RPMI7951 (cell line): ENCODE measurements around the gene YIPF6. TPM values are rescaled to one million over a fixed set of nuclear protein-coding genes. Genes with fewer than 3 reads are reported as not detected.
"Not testable (repeated sequence)": the region's sequence is repeated elsewhere in the genome, so short reads cannot be mapped to it uniquely, and the experiment has no call there.

Experiments
- DNase-seq: peaks from one replicate; pipeline ENCODE4 v3.0.0-alpha.2; 2012; ENCODE audit warnings: low read depth
- total RNA-seq: library from RNA; depleted of rRNA; stranded (reverse); fragments of >200 nt; shearing (Covaris generic); gene quantifications from 2 replicates; pipeline ENCODE4 v1.2.3, GENCODE V29; 2014; rRNA removed

The YIPF6 gene, protein sequence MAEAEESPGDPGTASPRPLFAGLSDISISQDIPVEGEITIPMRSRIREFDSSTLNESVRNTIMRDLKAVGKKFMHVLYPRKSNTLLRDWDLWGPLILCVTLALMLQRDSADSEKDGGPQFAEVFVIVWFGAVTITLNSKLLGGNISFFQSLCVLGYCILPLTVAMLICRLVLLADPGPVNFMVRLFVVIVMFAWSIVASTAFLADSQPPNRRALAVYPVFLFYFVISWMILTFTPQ
- total RNA-seq, result 30.6 and 35.8 TPM in 2 replicates

DNA sequence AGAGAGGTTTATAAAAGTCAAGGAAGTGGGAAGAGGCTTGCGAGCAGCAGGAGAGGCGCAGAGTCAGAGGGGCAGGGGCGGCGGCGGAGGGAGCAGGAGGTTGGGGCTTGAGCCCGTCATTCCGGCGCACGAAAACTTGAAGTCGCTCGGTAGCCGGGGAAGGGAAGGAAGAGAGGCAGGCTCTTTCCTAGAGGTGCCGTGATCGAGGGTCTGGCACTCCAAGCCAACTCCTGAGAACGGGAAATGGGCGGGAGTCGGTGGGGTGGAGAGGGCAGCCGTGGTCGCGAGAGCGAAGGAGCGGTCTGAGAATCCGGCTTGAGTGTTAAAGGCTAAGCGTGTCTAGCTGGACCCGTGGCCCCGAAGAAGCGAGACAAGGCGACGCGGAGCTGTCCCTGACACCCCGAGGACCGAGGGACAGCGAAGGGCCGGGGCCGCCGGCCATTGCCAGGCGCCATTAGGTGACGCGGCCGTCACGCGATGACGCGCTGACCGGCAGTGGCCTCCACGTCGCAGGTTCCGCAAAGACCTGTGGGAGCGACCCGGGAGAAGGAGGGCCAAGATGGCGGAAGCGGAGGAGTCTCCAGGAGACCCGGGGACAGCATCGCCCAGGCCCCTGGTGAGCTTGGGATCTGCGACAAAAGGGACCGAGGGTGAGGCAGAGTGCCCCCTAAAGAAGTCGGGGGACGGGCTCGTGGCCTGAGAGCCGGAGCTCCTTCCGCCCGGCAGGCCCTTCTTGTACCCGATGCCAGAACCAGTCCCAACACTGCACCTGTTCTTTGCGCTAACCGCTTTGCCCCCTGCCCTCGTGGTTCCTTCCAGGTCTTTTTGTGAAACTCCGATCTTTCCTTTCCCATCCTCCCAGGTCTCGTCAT, at the start of gene YIPF6:
TSS of gene YIPF6 (plus strand) at position 544 of the 872 bp plus-strand sequence. CDS start at position 560, 16 bp downstream.
- DNase-seq, result peak; percentile 77

DNA sequence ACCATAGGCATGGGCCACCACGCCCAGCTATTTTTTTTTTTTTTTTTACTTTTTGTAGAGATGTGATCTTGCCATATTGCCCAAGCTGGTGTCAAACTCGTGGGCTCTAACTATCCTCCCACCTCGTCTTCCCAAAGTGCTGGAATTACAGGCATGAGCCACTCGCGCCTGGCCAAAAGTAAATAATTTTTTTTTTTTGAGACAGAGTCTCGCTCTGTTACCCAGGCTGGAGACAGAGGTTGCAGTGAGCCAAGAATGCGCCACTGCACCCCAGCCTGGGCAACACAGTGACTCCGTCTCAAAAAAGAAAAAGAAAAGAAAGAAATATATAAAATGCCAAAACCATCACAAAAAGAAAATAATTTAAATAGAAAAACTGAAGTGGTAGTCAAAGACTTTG, 47.1 kb upstream of the YIPF6 start:
- no peak for DNase-seq

DNA sequence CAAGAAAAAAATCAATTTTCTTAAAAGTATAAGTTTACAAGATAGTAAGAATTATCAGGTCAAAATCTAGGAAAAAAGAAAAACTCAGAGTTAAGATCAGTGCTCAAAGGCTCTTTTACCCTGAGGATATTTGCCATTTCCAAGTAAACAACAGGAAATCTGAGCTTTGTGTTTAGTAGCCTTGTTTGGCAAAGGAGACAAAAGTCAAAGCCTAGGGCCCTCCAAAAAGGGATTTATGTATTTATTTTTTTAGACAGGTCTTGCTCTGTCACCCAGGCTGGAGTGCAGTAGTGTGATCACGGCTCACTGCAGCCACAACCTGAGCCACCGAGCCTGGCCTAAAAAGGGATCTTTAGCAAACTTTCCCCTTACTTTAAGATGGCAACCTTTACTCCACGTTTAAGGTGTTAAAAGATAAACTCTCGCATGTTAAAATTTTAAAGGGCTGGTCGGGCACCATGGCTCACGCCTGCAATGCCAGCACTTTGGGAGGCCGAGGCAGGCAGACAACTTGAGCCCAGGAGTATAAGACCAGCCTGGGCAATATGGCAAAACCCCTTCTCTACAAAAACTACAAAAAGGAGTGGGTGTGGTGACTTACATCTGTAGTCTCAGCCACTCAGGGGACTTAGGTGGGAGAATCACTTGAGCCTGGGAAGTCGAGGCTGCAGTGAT, 44.2 kb upstream of the YIPF6 start:
- DNase-seq, result no peak

DNA sequence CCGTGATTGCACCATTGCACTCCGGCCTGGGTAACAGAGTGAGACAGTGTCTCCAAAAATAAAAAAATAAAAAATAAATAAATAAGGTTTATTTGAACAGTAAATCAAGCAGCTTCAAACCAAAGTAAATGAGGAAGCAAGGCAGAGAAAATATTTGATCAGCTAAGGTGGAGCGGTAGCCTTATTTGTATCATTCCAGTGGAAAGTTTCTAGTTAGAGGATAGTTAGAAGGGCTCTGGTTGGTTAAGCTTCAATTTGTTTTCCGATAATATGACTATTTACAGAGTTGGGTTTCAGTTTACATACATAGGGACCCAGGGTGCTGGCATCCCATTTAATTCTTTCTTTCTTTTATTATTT, 43.7 kb upstream of the YIPF6 start:
- DNase-seq, result no peak

DNA sequence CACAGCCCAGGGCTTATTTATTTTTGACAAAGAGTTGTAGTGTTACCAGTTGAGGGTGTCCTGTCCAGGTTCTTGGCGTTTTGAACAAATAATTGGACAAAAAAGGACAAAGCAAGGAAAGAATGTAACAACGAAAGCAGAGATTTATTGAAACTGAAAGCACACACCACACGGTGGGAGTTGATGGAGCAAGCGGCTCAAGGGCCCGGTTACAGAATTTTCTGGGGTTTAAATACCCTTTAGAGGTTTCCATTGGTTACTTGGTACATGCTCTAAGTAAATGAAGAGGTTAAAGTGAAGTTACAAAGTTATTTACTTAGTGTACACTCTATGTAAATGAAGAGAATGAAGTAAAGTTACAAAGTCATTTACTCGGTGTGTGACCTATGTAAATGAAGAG, 37.8 kb upstream of the YIPF6 start:
- DNase-seq, result no peak

DNA sequence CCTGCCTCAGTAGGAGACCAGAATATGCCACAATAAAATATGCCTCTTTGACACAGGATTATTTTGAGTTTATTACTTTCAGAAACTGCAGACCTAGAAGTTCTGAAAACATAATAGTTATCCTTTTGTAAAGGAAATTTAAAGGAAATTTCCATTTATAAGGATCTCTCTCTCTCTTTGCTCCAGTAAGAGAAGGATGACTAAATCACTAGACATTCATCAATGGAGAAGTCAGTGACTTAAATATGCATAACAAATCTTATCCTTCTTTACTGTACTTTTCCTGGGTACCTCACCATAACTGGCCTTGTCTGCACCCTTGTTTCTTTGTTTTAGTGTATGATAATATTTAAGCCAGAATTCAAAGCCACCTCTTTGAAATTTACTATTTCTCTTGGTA, 37.3 kb upstream of the YIPF6 start:
- DNase-seq, result no peak

DNA sequence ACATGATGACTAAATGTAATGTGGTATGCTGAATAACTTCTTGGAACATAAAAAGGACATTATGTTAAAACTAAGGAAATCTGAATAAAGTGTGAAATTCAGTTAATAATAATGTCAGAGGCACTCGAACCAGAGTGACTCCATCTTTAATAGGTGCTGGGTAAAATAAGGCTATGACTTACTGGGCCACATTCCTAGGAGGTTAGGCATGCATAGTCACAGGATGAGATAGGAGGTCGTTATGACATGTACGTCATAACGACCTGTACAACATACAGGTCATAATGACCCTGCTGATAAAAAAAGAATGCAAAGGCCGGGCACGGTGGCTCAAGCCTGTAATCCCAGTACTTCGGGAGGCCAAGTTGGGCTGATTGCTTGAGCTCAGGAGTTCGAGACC, 36.7 kb upstream of the YIPF6 start:
- DNase-seq, result peak; percentile 49

DNA sequence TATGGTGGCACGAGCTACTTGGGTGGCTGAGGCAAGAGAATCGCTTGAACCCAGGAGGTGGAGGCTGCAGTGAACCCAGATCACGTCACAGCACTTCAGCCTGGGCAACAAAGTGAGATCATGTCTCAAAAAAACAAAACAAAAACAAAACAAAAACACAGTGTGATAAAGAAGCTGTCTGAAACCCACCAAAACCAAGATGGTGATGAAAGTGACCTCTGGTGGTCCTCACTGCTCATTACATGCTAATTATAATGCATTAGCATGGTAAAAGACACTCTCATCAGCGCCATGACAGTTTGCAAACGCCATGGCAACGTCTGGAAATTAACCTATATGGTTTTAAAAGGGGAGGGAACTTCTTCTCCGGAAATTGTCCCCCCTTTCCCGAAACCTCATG, 36.2 kb upstream of the YIPF6 start:
- DNase-seq, result peak; percentile 74

DNA sequence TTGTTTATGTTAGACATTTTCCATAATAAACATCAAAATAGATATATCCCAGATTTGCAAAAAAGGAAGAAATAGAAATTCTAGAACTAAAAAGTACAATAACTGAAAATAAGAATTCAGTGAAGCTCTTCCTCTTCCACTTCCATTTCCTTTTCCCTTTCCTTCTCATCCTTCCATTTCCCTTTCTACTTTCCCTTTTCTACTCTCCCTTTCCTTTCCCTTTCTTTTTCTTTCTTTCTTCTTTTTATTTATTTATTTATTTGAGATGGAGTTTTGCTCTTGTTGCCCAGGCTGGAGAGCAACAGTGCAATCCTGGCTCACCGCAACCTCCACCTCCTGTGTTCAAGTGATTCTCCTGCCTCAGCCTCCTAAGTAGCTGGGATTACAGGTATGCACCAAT, 35.0 kb upstream of the YIPF6 start:
- DNase-seq, result no peak

DNA sequence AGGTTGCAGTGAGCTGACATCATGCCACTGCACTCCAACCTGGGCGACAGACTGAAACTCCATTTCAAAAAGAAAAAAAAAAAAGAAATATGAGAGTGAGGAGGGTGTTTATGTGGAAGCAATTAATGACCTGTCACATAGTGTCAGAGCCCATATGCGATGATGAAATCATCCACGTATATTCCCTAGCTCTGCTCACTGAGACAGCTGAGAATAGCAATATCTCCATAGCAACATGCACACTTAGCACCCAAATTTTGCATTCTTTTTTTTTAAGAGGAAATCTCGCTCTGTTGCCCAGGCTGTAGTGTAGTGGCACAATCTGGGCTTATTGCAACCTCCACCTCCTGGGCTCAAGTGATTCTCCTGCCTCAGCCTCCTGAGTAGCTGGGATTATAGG, 34.1 kb upstream of the YIPF6 start:
- no peak for DNase-seq

DNA sequence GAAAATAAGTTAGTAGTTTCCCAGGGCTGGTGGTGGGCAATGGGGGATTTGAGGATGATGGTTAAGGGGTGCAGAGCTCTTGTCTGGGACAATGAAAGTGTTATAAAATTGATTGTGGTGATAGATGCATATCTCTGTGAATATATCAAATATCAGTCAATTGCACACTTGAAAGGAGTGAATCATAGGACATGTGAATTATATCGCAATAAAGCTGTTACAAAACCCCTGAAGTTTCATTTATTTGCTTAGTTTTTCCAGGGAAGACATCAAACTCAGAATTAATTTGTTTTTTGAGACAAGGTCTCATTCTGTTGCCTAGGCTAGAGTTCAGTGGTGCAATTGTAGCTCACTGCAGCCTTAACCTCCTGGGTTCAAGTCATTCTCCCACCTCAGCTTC, 17.9 kb upstream of the YIPF6 start:
- DNase-seq, result no peak

DNA sequence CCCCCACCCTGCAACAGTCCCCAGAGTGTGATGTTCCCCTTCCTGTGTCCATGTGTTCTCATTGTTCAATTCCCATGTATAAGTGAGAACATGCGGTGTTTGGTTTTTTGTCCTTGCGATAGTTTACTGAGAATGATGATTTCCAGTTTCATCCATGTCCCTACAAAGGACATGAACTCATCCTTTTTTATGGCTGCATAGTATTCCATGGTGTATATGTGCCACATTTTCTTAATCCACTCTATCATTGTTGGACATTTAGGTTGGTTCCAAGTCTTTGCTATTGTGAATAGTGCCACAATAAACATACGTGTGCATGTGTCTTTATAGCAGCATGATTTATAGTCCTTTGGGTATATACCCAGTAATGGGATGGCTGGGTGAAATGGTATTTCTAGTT, 12.7 kb upstream of the YIPF6 start:
- DNase-seq, result not testable (repeated sequence)

DNA sequence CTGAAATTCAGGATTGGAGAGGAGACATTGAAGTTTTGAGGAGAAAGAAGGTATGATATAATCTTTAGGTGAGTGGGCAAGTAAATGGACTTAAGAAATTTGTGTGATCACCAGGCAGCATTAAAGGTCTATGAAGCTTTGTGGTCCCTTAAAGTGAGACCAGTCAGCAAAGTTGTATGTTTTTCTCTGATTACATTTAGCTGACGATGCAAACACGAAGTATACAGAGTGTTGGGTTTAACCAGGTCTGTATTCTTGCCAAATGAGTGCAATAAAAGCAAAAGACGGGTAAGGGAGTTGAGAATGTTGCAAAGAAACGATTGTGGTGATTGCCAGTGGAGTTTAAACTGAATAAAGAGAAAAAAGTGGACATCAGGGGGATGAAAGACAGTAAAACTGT, 11.6 kb upstream of the YIPF6 start:
- DNase-seq, result no peak

DNA sequence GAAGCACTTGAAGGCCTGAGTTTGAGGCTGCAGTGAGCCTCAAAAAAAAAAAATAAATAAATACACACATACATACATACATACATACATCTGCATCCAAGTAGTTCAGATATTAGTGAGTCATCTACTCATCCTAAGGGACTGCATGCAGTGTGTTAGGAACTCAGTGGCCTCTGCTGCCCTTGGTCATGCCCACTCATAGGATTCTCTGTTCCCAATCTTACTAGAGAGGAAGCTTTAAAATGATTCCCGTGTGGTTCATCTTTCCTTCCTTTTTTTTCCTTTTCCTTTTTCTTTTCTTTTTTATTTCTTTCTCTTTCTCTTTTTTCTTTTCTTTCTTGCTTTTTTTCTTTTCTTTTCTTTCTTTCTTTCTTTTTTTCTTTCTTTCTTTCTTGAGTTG, 10.9 kb upstream of the YIPF6 start:
- no peak for DNase-seq

DNA sequence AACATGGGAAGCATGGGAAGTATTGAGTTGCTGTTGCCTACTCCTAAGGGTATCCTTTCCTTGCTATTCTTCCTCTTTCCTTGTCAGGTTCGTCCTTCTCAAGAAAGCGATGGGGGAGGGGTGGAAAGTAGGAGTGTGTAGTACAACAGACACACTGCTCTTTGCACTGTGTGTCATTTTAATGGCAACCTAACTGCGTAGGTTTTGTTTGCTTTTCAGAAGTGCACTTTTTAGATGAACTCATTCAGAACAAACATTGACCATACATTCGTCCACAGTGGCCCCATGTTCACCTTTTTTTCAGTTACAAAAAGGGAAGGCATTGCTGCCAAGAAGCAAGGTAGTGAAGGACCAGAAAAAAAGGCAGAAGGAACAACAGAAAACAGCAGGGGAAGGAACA, 10.2 kb upstream of the YIPF6 start:
- no peak for DNase-seq

DNA sequence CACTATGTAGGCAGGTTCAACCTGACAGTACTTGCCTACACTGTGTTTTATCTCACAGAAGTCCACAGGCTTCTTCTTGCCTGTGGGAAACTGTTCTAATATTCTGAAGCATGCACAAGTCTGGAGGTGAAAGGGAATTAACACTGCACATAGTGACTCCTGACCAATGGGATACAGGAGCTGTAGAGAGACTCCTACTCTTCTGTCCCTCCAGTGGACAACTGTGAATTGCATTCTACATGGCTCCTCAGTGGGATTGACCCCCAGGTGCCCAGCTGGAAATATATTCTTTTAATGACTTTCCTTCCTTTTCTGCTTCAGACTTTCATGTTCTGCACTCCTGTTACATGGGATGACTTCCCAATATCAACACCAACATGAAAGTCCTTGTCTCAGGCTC, 8.2 kb upstream of the YIPF6 start:
- peak; percentile 50 for DNase-seq

DNA sequence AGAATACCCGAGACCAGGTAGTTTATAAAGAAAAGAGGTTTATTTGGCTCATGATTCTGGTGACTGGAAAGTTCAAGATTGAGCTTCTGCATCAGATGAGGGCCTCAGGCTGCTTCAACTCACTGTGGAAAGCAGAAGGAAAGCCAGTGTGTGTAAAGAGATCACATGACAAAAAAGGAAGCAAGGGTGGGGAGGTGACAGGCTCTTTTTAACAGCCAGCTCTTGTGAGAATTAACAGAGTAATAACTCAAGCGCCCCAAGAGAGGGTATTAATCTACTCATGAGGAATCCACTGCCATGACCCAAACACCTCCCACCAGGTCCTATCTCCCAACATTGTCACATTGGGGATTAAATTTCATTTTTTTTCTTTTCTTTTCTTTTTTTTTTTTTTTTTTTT, 6.3 kb upstream of the YIPF6 start:
- DNase-seq, result no peak

DNA sequence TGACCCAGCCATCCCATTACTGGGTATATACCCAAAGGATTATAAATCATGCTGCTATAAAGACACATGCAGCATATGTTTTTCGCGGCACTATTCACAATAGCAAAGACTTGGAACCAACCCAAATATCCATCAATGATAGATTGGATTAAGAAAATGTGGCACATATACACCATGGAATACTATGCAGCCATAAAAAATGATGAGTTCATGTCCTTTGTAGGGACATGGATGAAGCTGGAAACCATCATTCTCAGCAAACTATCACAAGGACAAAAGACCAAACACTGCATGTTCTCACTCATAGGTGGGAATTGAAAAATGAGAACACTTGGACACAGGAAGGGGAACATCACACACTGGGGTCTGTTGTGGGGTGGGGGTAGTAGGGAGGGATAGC, 5.1 kb upstream of the YIPF6 start:
- not testable (repeated sequence) for DNase-seq

DNA sequence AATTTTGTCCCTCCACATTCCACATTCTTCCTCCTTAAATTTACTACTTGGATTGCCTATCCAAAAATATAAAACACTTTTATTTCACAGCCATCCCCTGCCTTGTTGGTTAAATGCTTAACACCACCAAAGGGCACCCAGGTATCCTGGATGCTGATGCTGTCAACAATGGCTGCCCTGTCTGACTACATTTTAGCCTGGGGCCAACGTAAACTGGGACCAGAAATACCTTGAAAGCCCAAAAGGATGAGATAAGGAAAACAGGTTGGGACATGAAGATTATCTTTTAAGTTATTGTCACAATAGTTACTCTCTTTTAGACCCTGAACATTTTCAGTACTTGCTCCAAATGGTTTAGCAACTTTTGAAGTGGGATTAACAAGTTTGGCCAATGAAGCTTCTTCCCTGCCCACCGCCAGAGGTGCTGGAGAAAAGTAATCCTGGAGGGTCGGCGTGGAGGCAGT, 775 bp upstream of the YIPF6 start:
- DNase-seq, result peak; percentile 11

DNA sequence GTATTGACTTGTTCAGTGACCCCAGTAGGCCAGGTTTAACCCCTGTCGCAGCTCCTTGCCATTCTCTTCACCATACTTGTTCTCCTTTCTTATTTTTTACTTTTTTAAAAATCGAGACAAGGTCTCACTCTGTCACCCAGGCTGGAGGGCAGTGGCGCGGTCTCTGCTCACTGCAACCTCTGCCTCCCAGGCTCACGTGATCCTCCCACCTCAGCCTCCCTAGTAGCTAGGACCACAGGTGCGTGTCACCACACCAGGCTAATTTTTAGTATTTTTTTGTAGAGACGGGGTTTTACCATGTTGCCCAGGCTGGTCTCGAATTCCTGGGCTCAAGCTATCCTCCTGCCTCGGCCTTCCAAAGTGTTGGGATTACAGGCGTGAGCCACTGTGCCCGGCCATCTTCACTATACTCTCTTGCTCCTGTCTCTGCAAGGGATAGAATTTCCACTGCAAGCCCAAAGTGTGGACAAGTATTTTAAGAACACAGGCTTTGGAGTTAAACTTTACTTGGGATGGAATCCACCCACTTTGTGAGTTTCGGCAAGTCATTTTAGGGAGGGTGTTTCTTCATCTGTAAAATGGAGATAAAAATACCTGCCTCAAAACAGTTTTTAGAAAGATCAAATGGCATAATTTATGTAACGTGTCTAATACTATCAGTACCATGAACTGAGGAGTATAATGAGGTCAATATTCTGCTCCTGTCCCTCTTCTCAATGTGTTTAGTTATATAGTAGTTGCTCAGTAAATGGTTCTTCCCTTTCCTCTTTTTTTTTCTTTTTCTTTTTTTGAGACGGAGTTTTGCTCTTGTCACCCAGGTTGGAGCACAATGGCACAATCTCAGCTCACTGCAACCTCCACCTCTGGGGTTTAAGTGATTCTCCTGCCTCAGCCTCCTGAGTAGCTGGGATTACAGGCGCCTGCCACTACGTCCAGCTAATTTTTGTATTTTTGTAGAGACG, 973 bp downstream of the YIPF6 start:
- no peak for DNase-seq

DNA sequence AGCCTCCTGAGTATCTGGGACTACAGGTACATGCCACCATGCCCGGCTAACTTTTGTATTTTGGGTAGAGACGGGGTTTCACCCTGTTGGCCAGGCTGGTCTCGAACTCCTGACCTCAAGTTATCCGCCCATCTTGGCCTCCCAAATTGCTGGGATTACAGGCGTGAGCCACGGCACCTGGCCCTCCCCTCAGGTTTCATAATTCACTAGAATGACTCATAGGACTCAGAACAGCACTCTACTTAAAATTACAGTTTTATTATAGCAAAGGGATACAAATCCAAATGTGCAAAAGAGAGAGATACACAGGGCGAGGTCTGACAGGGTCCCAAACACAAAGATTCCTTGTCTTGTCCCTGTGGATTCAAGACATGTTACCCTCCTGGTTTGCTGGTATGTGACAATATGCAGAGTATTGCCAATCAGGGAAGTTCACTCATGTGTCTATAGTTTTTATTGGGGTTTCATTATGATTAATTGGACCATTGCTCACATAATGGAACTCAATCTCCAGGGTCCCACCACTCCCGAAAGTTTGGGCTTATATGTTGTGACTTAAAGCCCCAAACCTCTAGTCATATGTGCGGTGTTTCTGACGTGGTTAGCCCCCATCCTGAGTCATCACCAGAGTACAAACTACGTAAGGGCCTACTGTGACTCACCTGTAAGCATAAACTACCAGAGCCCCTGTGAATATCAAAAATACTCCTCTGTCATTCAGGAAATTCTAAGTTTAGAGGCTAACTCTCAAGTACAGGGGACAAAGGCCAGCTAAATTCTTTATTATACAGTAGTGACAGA, 5.2 kb downstream of the YIPF6 start:
- DNase-seq, result peak; percentile 39
